Measurements from ENCODE around the gene MARCHF11.

The MARCHF11 gene

DNA sequence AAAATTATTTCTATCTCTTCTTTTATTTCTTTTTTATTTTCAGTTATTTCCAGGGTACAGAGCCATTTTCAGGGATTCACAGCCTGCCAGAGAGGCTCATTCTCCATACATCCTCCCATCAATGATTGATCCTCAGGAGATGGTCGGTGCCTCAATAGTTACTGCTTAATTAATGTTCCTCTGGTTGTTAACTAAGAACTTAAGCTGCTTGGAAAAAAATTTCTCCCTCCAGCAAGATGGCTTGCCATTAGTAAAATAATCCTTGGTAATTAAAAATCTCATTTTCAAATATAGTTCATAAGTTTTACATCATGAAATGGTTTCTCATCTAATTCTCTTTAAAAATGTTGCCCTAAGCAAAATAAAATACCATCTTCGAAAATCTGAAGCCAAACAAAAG, 20.0 kb downstream of the MARCHF11 start:
- TF ChIP-seq, protein P1, sequence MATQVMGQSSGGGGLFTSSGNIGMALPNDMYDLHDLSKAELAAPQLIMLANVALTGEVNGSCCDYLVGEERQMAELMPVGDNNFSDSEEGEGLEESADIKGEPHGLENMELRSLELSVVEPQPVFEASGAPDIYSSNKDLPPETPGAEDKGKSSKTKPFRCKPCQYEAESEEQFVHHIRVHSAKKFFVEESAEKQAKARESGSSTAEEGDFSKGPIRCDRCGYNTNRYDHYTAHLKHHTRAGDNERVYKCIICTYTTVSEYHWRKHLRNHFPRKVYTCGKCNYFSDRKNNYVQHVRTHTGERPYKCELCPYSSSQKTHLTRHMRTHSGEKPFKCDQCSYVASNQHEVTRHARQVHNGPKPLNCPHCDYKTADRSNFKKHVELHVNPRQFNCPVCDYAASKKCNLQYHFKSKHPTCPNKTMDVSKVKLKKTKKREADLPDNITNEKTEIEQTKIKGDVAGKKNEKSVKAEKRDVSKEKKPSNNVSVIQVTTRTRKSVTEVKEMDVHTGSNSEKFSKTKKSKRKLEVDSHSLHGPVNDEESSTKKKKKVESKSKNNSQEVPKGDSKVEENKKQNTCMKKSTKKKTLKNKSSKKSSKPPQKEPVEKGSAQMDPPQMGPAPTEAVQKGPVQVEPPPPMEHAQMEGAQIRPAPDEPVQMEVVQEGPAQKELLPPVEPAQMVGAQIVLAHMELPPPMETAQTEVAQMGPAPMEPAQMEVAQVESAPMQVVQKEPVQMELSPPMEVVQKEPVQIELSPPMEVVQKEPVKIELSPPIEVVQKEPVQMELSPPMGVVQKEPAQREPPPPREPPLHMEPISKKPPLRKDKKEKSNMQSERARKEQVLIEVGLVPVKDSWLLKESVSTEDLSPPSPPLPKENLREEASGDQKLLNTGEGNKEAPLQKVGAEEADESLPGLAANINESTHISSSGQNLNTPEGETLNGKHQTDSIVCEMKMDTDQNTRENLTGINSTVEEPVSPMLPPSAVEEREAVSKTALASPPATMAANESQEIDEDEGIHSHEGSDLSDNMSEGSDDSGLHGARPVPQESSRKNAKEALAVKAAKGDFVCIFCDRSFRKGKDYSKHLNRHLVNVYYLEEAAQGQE (IDR thresholded peaks at IDR 0.05; ENCODE audit: insufficient read depth in 1 of 2, low read depth in 2 of 2, low read length in 2 of 2) = no peak
- no peak for TF ChIP-seq TAF1 (IDR thresholded peaks at IDR 0.05; ENCODE audit: borderline replicate concordance, insufficient read depth, low read length)
- no peak for TF ChIP-seq FOXP2 (optimal IDR thresholded peaks at IDR 0.05; ENCODE audit: borderline replicate concordance, extremely low read depth, extremely low read length, insufficient read depth)
- no peak for TF ChIP-seq POLR2AphosphoS5 (IDR thresholded peaks at IDR 0.05; ENCODE audit: low read depth, low read length)
- TF ChIP-seq SIN3A (IDR thresholded peaks at IDR 0.05; ENCODE audit: borderline replicate concordance, insufficient read depth, low read length) = no peak

DNA sequence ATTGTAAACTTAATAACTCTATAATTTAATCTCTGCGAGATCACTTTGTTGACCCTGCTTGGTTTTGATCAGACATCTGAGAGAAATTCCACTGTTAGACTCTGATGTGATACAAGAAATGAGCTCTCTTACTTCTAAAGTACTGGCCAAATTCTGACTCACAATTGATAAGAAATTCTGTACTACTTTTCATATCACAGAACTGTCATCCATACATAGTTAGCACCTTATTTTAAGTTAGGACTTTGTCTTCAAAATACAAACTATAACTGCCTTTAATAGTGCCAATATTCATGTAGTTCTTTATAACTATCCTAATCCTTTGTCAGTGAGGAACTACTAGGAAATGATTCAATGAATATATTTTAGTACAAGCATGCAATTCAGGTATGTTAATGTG, 23.4 kb downstream of the MARCHF11 start:
- TF ChIP-seq FOXP2 (optimal IDR thresholded peaks at IDR 0.05; ENCODE audit: borderline replicate concordance, extremely low read depth, extremely low read length, insufficient read depth) = no peak
- TF ChIP-seq, protein P1 (IDR thresholded peaks at IDR 0.05; ENCODE audit: insufficient read depth in 1 of 2, low read depth in 2 of 2, low read length in 2 of 2) = no peak
- TF ChIP-seq SIN3A (IDR thresholded peaks at IDR 0.05; ENCODE audit: borderline replicate concordance, insufficient read depth, low read length) = no peak
- TF ChIP-seq POLR2AphosphoS5 (IDR thresholded peaks at IDR 0.05; ENCODE audit: low read depth, low read length) = no peak
- TF ChIP-seq TAF1 (IDR thresholded peaks at IDR 0.05; ENCODE audit: borderline replicate concordance, insufficient read depth, low read length) = no peak

DNA sequence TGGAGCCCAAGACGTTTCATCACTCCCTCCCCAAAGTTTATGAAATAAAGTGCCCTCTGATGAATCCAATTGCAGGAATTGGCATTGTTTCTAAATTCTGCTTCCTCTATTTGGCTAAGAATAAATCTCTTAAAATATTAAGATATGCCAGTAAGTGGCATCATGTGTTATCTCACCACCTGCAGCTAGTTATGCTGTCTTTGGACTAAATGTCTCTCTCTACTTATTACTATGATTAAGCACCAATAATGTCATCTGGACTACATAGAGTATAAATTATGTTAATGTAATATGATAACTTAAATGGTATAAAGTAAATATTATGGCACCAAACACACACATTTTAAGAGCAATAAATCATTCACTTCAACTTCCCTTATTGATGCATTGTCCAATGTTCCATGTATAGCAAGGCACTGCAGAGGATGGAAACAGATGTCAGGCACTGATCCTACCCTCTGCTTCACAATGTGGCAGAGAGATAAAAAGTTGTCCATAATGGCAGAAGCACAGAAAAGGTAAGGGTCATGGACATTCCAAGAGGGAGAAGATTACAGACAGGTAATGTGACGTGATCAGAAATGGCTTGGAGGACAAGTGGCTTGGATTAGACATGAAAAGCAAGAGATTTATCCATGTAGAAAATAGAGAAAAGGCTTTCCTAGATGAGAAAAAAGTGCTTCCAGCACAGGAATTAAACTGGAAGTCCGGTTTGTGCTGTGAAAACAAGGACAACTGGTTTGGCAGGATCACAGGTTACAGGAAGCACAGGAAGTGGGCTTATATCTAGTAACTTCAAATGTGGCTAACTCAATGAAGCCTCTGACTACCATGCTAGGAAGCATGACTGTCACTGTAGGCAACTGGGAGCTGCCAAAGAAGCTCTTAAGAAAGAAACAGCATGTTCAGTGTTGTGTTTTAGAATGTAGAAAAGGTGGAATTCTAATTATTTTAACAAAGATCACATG, 26.7 kb downstream of the MARCHF11 start:
- no peak for TF ChIP-seq FOXP2 (optimal IDR thresholded peaks at IDR 0.05; ENCODE audit: borderline replicate concordance, extremely low read depth, extremely low read length, insufficient read depth)
- no peak for TF ChIP-seq SIN3A (IDR thresholded peaks at IDR 0.05; ENCODE audit: borderline replicate concordance, insufficient read depth, low read length)
- no peak for TF ChIP-seq TAF1 (IDR thresholded peaks at IDR 0.05; ENCODE audit: borderline replicate concordance, insufficient read depth, low read length)
- no peak for TF ChIP-seq POLR2AphosphoS5 (IDR thresholded peaks at IDR 0.05; ENCODE audit: low read depth, low read length)

GRCh38 chr5:16149621-16150020, 30.0 kb downstream of the MARCHF11 start:
- TF ChIP-seq SIN3A (IDR thresholded peaks at IDR 0.05; ENCODE audit: borderline replicate concordance, insufficient read depth, low read length) (no peak), TAF1 (IDR thresholded peaks at IDR 0.05; ENCODE audit: borderline replicate concordance, insufficient read depth, low read length) (no peak), FOXP2 (optimal IDR thresholded peaks at IDR 0.05; ENCODE audit: borderline replicate concordance, extremely low read depth, extremely low read length, insufficient read depth) (no peak), POLR2AphosphoS5 (IDR thresholded peaks at IDR 0.05; ENCODE audit: low read depth, low read length) (no peak)
- TF ChIP-seq, protein P1 (IDR thresholded peaks at IDR 0.05; ENCODE audit: insufficient read depth in 1 of 2, low read depth in 2 of 2, low read length in 2 of 2) = no peak

GRCh38 chr5:16147179-16147900, 32.3 kb downstream of the MARCHF11 start:
- TF ChIP-seq SIN3A (IDR thresholded peaks at IDR 0.05; ENCODE audit: borderline replicate concordance, insufficient read depth, low read length) = no peak
- TF ChIP-seq FOXP2 (optimal IDR thresholded peaks at IDR 0.05; ENCODE audit: borderline replicate concordance, extremely low read depth, extremely low read length, insufficient read depth) = no peak
- TF ChIP-seq POLR2AphosphoS5 (IDR thresholded peaks at IDR 0.05; ENCODE audit: low read depth, low read length) = no peak
- TF ChIP-seq TAF1 (IDR thresholded peaks at IDR 0.05; ENCODE audit: borderline replicate concordance, insufficient read depth, low read length) = no peak
- TF ChIP-seq, protein P1 (IDR thresholded peaks at IDR 0.05; ENCODE audit: insufficient read depth in 1 of 2, low read depth in 2 of 2, low read length in 2 of 2) = no peak

Measured in PFSK-1 (cell line).